ENCODE results near the gene PHAF1. TPM values are rescaled to one million over a fixed set of nuclear protein-coding genes. Genes with fewer than 3 reads are reported as not detected.

Gene PHAF1
- total RNA-seq, 1 donor = 15.9 TPM

DNA sequence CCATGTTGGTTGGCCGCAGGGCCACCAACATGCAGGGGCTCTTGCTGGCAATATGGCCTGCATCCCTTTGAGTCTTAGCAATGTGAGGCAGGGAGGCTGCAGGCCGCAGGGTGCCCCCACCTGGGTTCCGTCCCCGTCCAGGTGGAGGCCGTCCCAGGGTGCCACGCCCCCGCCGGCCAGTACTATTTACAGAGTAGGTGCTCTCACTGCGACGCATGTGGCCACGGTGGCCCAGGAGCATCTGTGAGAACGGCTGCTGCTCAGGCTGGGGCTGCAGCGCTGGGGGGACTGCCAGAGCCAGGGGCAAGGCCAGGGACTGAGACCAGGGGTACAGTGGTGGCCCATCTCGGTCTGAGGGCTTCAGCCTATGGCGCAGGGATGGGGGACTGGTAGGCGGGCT is 70.4 kb downstream of the PHAF1 start:
- TF ChIP-seq, protein P1, sequence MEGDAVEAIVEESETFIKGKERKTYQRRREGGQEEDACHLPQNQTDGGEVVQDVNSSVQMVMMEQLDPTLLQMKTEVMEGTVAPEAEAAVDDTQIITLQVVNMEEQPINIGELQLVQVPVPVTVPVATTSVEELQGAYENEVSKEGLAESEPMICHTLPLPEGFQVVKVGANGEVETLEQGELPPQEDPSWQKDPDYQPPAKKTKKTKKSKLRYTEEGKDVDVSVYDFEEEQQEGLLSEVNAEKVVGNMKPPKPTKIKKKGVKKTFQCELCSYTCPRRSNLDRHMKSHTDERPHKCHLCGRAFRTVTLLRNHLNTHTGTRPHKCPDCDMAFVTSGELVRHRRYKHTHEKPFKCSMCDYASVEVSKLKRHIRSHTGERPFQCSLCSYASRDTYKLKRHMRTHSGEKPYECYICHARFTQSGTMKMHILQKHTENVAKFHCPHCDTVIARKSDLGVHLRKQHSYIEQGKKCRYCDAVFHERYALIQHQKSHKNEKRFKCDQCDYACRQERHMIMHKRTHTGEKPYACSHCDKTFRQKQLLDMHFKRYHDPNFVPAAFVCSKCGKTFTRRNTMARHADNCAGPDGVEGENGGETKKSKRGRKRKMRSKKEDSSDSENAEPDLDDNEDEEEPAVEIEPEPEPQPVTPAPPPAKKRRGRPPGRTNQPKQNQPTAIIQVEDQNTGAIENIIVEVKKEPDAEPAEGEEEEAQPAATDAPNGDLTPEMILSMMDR (IDR thresholded peaks at IDR 0.05; ENCODE audit: insufficient read depth, low read length) = no peak
- DNase-seq (ENCODE audit: low read depth) = no peak
- H3K4me3 ChIP-seq (ENCODE audit: low read depth, low read length) = no peak overlapping the region

DNA sequence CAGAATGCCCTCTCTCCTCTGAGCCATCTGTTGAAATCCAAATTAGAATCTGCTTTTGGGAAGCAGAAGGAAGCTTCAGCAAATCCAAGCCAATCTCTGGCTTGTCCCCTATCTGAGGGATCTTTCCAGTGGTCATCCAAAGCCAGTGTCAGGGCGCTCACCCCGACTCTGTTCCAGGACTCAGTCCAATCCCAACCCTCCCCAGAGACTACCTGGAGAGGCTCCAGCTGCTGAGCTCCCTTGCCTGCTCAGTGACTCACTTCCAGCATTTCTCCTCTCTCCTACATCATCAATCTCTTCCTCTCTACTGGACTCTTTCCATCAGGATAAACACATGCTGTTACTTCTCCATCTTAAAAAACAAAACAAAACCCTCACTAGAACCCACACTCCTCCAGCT is 71.6 kb downstream of the PHAF1 start:
- peak; percentile 93 for DNase-seq (ENCODE audit: low read depth)
- TF ChIP-seq, protein P1 (IDR thresholded peaks at IDR 0.05; ENCODE audit: insufficient read depth, low read length) = no peak
- peak overlapping the region; percentile 15 for H3K4me3 ChIP-seq (ENCODE audit: low read depth, low read length)

DNA sequence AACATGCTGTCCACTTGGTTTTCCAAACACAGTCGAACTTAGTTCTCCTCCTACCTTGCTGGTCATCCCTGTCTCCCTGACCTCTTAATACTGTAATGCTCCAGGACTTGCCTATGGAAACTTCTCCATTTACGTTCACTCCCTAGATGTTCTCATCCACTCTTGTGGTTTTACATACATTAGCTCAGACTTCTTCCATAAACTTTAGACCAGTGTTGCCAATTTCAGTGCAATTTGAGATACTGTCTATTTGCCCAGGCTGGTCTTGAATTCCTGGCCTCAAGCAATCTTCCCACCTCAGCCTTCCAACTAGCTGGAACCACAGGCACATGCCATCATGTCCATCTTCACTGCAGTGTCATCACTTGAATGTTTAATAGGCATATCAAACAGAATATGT is 72.5 kb downstream of the PHAF1 start:
- no peak for DNase-seq (ENCODE audit: low read depth)
- TF ChIP-seq, protein P1 (IDR thresholded peaks at IDR 0.05; ENCODE audit: insufficient read depth, low read length) = no peak
- peak overlapping the region; percentile 76 for H3K4me3 ChIP-seq (ENCODE audit: low read depth, low read length)

DNA sequence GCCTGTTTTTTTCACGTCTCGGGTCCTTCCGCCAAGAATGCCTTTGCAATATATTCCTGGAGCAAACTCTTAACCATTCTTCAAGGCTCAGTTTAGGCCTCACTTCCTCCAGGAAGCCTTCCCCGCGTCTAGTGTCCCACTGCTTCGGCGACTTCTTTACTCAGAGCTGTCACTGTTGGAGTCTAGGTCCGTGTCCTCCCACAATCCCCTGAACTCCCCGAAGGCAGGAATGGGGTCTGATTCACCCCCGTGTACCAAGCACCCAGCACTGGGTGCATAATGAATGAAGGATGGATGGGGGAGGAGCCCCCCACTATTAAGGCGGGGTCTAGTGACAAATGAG is 73.5 kb downstream of the PHAF1 start:
- TF ChIP-seq, protein P1 (IDR thresholded peaks at IDR 0.05; ENCODE audit: insufficient read depth, low read length) = no peak
- DNase-seq (ENCODE audit: low read depth) = no peak
- H3K4me3 ChIP-seq (ENCODE audit: low read depth, low read length) = peak overlapping the region; percentile 76

DNA sequence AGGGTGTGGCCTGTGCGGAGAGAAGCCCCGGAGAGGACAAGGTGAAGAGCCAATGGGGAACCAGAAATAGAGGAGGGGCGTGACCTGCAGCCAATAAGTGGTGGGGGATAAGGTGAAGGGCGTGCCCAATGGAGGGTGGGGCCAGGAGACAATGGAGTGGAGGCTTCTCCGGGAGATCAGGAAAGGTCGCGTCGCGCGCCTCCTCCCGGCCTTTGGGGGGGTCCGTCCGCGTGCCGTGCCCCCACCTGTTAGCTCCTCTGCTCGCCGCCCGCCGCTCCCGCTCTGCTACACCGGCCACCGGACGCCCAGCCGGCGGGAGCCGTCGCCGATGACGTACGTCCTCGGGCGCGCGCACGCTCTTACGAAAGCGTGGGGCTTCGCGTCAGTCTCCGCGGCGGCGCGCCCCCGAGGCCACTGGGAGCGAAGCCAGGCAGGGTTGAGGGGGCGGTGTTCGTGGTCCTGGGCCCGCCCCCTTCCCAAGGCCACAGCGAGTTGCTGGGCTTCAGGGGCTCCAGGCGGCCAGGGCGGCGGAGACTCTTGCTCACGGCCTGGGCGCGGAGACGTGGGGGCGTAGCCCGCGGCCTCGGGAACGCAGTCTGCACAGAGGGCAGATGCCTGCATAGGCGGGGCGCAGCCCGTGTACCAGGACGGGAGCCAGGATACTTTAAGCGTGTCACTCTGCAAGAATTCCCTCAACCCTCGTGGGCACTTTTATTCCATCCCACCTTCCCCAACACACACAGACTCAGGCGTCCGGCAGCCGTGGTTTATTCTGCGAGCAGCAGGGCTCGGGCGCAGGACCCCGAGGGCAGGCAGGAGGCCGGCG is 74.1 kb downstream of the PHAF1 start, which contains the start of gene MATCAP1:
TSS of gene MATCAP1 (minus strand) at position 337 of the 826 bp plus-strand sequence. CDS start 3,353 bp downstream, outside the sequence.
- TF ChIP-seq, protein P1 (IDR thresholded peaks at IDR 0.05; ENCODE audit: insufficient read depth, low read length) = no peak
- peak; percentile 98 for DNase-seq (ENCODE audit: low read depth)
- H3K4me3 ChIP-seq (ENCODE audit: low read depth, low read length) = peak within 1 kb of the TSS; percentile 76

DNA sequence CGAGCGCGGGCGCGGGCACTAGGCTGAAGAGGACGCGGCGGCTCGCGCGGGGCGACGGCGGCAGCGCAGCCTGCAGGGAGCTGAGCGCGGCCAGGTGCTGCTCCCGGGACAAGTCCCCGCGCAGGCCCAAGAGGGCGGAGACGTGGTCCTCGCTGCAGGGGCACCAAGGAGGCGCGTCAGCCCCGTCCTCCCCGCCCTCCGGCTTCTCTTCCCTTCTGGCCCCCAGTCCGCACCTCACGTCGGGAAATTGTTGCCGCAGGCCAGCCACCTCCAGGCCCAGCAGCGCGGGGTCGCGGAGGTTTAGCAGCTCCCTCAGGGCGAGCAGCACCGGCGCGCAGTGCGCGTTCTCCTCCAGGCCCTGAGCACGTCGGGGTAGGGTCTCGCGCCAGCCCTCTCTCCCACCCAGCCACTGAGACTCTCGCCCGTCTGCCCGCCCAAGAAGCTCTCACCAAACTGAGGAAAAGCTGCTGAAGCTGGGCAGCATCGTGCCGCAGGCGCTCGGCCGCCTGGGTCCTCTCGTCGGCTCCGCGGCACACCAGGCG is 74.8 kb downstream of the PHAF1 start:
- TF ChIP-seq, protein P1 (IDR thresholded peaks at IDR 0.05; ENCODE audit: insufficient read depth, low read length) = no peak
- no peak for DNase-seq (ENCODE audit: low read depth)
- peak overlapping the region; percentile 76 for H3K4me3 ChIP-seq (ENCODE audit: low read depth, low read length)
